HEK293 (cell line): Measurements from ENCODE around the gene RSL24D1.

Experiments used
- ZNF394 ChIP-seq: fragments of 450-650 bp; formaldehyde crosslinking; IDR thresholded peaks from 2 replicates; pipeline ENCODE4 v1.5.1; 2016; ENCODE audit warnings: missing biosample characterization, missing genetic modification characterization, mild to moderate bottlenecking, moderate library complexity, borderline replicate concordance
- ZNF629 ChIP-seq: fragments of 450-650 bp; formaldehyde crosslinking; IDR thresholded peaks from 2 replicates; pipeline ENCODE4 v1.5.1; 2017; ENCODE audit warnings: missing biosample characterization, missing genetic modification characterization
- TF ChIP-seq, protein P1 (sequence below): fragments of 450-650 bp; formaldehyde crosslinking; conservative IDR thresholded peaks from 2 replicates; pipeline ENCODE4 v1.5.1; 2016; ENCODE audit warnings: low read depth, missing biosample characterization, missing genetic modification characterization

DNA sequence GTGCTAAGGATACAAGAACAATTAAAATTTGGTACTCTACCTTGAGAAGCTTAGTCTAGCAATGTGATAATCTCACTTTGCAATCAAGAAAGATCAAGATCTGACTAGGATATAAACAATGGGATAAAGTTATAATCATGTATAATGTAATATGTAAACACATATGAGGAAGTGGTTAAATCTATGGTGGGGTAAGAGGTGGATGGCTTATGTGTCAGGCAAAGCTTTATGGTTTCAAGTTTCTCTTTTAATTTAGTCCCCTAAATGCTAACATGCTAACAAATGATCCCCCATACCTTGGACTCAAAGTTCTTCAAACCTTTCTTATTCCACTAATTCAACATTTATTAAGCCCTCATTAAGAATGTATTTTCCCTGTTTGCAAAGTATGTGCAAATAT, 2.5 kb downstream of the RSL24D1 start:
- no peak for TF ChIP-seq ZNF394
- TF ChIP-seq ZNF629 = no peak
- TF ChIP-seq, protein P1, sequence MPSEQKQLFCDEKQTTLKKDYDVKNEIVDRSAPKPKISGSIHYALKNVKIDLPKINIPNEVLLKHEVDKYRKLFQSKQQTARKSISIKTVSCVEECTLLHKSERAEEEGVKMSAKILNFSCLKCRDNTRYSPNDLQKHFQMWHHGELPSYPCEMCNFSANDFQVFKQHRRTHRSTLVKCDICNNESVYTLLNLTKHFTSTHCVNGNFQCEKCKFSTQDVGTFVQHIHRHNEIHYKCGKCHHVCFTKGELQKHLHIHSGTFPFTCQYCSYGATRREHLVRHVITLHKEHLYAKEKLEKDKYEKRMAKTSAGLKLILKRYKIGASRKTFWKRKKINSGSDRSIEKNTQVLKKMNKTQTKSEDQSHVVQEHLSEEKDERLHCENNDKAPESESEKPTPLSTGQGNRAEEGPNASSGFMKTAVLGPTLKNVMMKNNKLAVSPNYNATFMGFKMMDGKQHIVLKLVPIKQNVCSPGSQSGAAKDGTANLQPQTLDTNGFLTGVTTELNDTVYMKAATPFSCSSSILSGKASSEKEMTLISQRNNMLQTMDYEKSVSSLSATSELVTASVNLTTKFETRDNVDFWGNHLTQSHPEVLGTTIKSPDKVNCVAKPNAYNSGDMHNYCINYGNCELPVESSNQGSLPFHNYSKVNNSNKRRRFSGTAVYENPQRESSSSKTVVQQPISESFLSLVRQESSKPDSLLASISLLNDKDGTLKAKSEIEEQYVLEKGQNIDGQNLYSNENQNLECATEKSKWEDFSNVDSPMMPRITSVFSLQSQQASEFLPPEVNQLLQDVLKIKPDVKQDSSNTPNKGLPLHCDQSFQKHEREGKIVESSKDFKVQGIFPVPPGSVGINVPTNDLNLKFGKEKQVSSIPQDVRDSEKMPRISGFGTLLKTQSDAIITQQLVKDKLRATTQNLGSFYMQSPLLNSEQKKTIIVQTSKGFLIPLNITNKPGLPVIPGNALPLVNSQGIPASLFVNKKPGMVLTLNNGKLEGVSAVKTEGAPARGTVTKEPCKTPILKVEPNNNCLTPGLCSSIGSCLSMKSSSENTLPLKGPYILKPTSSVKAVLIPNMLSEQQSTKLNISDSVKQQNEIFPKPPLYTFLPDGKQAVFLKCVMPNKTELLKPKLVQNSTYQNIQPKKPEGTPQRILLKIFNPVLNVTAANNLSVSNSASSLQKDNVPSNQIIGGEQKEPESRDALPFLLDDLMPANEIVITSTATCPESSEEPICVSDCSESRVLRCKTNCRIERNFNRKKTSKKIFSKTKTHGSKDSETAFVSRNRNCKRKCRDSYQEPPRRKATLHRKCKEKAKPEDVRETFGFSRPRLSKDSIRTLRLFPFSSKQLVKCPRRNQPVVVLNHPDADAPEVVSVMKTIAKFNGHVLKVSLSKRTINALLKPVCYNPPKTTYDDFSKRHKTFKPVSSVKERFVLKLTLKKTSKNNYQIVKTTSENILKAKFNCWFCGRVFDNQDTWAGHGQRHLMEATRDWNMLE (tag by site-specific recombination) = no peak
